Thymus (tissue), 14 donors: ENCODE measurements around the gene APOM. TPM values are rescaled to one million over a fixed set of nuclear protein-coding genes. Genes with fewer than 3 reads are reported as not detected.
A peak's percentile ranks its signal among the peaks of the same experiment; 100 is the strongest.

Source experiments
- DNase-seq, 9 donors: peaks; one replicate each; pipeline ENCODE4 v3.0.0-alpha.2; 2013; ENCODE audit warnings: low spot score in 9 of 9, low read depth in 6 of 9, missing footprints in 1 of 9
- H3K27ac ChIP-seq, 2 donors: one replicate each; pipeline ENCODE4 v1.5.1; 2013; ENCODE audit warnings: control low read depth in 1 of 2, low read depth in 1 of 2, low read length in 1 of 2, mild to moderate bottlenecking in 1 of 2, moderate library complexity in 1 of 2
- H3K27me3 ChIP-seq, 2 donors: one replicate each; pipeline ENCODE4 v1.5.1; 2013; ENCODE audit warnings: low read length in 1 of 2; ENCODE audit not compliant: control insufficient read depth in 2 of 2, insufficient read depth in 1 of 2
- H3K36me3 ChIP-seq, 2 donors: one replicate each; pipeline ENCODE4 v1.5.1; 2013; ENCODE audit warnings: low read length in 1 of 2, mild to moderate bottlenecking in 1 of 2, moderate library complexity in 1 of 2; ENCODE audit not compliant: control insufficient read depth in 2 of 2, insufficient read depth in 2 of 2
- H3K4me1 ChIP-seq, 2 donors: one replicate each; pipeline ENCODE4 v1.5.1; 2013; ENCODE audit warnings: low read length in 2 of 2; ENCODE audit not compliant: control insufficient read depth in 2 of 2, insufficient read depth in 2 of 2
- H3K4me3 ChIP-seq, 2 donors: one replicate each; pipeline ENCODE4 v1.5.1; 2013; ENCODE audit warnings: low read length in 2 of 2, control low read depth in 1 of 2, mild to moderate bottlenecking in 1 of 2
- H3K9me3 ChIP-seq, 2 donors: one replicate each; pipeline ENCODE4 v1.5.1; 2013; ENCODE audit warnings: low read length in 1 of 2, mild to moderate bottlenecking in 1 of 2; ENCODE audit not compliant: control insufficient read depth in 2 of 2, insufficient read depth in 1 of 2
- WGBS: extraction: QIAGEN DNeasy Blood & Tissue Kit; methylation state at CpG from one replicate; pipeline ENCODE4 v1.1.7; 2013; 5-methylcytosine and 5-hydroxymethylcytosine counted together
- long read RNA-seq, 10 donors: transcript quantifications; one replicate each; lab custom pipeline, GENCODE V29; 2026
- polyA plus RNA-seq: library from polyadenylated mRNA; stranded (reverse); fragments of 200-250 nt; gene quantifications from one replicate; pipeline ENCODE4 v1.2.3, GENCODE V29; 2013
- total RNA-seq: library from RNA; stranded (reverse); fragments of 120-200 nt; gene quantifications from one replicate; pipeline ENCODE4 v1.2.4, GENCODE V29; 2013
- donor health status: healthy.

The APOM gene
- total RNA-seq (6.1 TPM), polyA plus RNA-seq (9.1 TPM)
- long read RNA-seq, donor 1, result 0 reads
- long read RNA-seq, donor 2, result 0 reads
- long read RNA-seq, donor 3, transcript APOM-203 (6 exons, 709 nt), result major isoform, 9 of 9 reads
- long read RNA-seq, donor 3, partial matches to known transcripts, result 0 of 9 reads
- long read RNA-seq, donor 3, other reads (novel, unspliced or antisense), result 0 of 9 reads
- long read RNA-seq, donor 4, partial matches to known transcripts, result 0 of 5 reads
- long read RNA-seq, donor 4, other reads (novel, unspliced or antisense), result 0 of 5 reads
- long read RNA-seq, donor 5, transcript APOM-201 (6 exons, 1,184 nt), result major isoform, 21 of 34 reads
- long read RNA-seq, donor 5, partial matches to known transcripts, result 9 of 34 reads
- long read RNA-seq, donor 5, other reads (novel, unspliced or antisense), result 0 of 34 reads
- long read RNA-seq, donor 6, partial matches to known transcripts, result 0 of 1 reads
- long read RNA-seq, donor 6, other reads (novel, unspliced or antisense), result 0 of 1 reads
- long read RNA-seq, donor 7, partial matches to known transcripts, result 0 of 2 reads
- long read RNA-seq, donor 7, other reads (novel, unspliced or antisense), result 0 of 2 reads
- long read RNA-seq, donor 8, partial matches to known transcripts, result 0 of 2 reads
- long read RNA-seq, donor 8, other reads (novel, unspliced or antisense), result 0 of 2 reads
- long read RNA-seq, donor 9, partial matches to known transcripts, result 0 of 2 reads
- long read RNA-seq, donor 9, other reads (novel, unspliced or antisense), result 0 of 2 reads
- long read RNA-seq, donor 10, partial matches to known transcripts, result 0 of 2 reads
- long read RNA-seq, donor 10, other reads (novel, unspliced or antisense), result 0 of 2 reads

DNA sequence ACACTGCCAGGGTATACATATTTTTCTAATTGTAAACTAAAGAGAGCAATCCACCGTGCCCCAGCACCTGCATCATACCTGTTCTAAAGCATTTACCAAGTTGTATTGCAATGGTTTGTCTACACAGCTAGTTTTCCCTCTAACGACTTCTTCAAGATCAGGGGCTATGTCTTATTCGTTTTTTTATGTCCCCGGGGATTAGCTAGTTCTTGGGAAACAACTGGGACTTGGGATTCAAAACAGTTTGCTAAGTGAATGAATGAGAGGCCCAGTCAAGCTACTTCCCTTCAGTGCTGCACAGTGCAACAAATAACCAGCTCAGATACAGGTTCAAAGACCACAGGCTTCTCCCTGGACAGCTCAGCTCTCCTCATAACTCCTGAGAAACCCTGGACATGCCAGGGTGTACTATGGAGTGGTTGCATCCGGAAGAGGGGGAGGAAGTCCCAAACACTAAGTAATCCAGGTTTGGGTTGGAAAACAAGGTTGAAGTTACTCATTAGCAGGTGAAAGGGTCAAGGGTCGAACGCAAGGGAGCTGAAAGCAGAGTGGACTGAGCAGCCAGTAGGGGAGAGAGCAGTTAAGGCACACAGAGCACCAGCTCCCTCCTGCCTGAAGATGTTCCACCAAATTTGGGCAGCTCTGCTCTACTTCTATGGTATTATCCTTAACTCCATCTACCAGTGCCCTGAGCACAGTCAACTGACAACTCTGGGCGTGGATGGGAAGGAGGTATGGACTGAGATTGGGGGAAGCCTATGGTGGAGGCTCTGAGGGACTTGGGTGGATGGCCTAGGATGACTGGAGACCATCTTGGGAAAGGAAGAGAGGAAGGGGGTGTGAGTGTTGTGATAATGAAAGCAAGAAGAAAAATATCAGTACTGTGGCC lies at the start of gene APOM:
Gene APOM (plus strand): TSS at position 546 of the 889 bp plus-strand sequence. CDS start 73 bp downstream, at position 619.
- H3K4me1 ChIP-seq, result peaks cover 22 to 46% of the 10 kb centered on the region in 2 donors
- no peak within 1 kb of the TSS for H3K27ac ChIP-seq
- WGBS, result 97% methylated on average over 8 of the region's 8 CpGs
- H3K9me3 ChIP-seq, result no peaks in the 10 kb centered on the region
- no peak within 1 kb of the TSS for H3K4me3 ChIP-seq
- no peak for DNase-seq
- peaks cover 14 to 34% of the 10 kb centered on the region in 2 donors for H3K36me3 ChIP-seq
- no peaks in the 10 kb centered on the region for H3K27me3 ChIP-seq

DNA sequence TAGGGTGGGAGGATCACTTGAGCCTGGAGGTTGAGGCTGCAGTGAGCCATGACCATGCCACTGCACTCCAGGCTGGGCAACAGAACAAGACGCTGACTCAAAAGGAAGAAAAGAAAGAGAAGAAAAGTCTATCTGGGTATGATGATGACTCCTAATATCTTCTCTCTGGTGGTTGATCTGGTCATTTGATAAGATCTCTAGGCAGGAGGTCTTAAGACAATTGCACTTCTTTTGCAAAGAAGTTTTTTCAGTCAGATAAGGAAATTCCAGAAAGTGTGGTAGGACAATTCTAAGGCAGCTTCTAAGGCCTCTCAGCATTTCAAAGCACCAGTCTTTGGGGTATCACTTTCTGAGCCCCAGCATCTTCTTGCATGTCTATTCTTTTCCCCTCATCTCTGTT lies 48.4 kb upstream of the APOM start:
- H3K4me3 ChIP-seq, result no peak overlapping the region
- DNase-seq, result no peak
- no peaks in the 10 kb centered on the region for H3K36me3 ChIP-seq
- no peaks in the 10 kb centered on the region for H3K9me3 ChIP-seq
- H3K27ac ChIP-seq, result no peak overlapping the region
- H3K27me3 ChIP-seq, result no peaks in the 10 kb centered on the region
- H3K4me1 ChIP-seq, result no peaks in the 10 kb centered on the region
- 100% methylated on average over 1 of the region's 1 CpG for WGBS

DNA sequence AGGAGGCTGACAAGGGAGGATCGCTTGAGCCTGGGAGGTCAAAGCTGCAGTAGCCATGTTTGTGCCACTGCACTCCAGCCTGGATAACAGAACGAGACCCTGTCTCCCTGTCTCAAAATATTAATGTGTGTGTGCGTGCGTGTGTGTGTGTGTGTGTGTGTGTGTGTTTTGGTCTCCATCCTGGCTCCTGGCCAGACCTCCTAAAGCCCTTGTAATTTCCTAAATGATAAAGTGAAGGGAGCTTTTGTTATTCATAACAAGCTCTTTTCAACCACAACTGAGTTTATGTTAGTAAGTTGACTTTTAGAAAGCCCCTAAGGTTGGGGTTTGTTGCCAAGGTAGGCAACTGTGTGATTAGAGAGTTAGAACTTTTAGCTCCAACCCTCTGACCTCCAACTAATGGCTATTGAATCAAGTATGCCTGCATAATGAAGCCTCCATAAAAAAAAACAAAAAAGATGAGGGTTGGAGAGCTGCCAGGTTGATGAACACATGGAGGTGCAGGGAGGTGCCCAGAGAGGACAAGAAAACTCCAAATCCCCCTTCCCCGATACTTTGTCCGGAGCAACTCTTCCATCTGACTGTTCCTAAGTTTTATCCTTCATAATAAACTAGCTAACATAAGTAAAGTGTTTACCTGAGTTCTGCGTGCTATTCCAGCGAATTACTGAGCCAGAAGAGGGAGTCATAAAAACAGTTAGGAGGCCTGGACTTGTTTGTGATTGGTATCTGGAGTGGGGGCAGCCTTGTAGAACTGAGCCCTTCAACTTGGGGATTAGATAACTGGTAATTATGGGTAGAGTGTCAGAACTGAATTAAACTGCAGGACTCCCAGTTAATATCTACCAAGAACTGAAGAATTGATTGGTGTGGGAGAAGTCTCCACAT lies 45.9 kb upstream of the APOM start:
- no peak for DNase-seq
- Histone ChIP-seq H3K4me3 (no peak overlapping the region), H3K27me3 (no peaks in the 10 kb centered on the region), H3K36me3 (no peaks in the 10 kb centered on the region), H3K27ac (no peak overlapping the region), H3K4me1 (peaks cover 3 to 15% of the 10 kb centered on the region in 2 donors), H3K9me3 (no peaks in the 10 kb centered on the region)
- WGBS, result 89% methylated on average over 8 of the region's 8 CpGs

- Histone ChIP-seq H3K4me3 (no peak overlapping the region), H3K27me3 (no peaks in the 10 kb centered on the region), H3K36me3 (no peaks in the 10 kb centered on the region), H3K27ac (no peak overlapping the region), H3K9me3 (no peaks in the 10 kb centered on the region), H3K4me1 (peaks cover 12 to 26% of the 10 kb centered on the region in 2 donors)
- WGBS, result 97% methylated on average over 4 of the region's 4 CpGs
- DNase-seq, result no peak
Measured at GRCh38 chr6:31610968-31611367, 44.7 kb upstream of the APOM start.

DNA sequence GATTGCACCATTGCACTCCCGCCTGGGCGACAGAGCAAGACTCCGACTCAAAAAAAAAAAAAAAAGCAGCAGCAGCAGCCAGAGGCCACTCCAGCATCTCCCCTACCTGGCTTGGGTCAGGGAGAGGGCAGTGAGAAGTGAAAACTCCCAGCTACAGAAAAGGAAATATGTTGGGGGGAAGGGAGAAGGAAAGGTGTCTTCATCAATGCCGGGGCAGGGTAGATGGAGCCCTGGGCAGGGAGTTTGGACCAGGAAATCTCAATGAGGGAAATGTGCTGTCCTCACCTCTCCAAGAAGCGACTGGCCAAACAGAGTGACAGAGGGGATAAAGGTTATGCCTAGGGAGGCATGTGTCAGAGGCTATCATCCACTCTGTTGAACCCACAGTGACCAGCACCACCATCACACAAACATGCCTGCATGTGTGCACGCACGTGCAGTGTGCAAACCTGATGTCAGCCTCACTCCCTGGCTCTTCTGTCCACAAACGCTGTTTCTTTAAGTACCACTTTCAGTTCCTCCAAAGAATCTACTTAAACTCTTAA lies 41.5 kb upstream of the APOM start:
- WGBS, result 83% methylated on average over 8 of the region's 8 CpGs
- DNase-seq, result no peak
- Histone ChIP-seq H3K4me3 (no peak overlapping the region), H3K9me3 (peaks cover 0 to under 1% of the 10 kb centered on the region in 2 donors), H3K27ac (peak overlapping the region in 1 of 2 donors; percentile 85), H3K4me1 (peaks cover 21 to 45% of the 10 kb centered on the region in 2 donors), H3K27me3 (no peaks in the 10 kb centered on the region), H3K36me3 (peaks cover 0 to 3% of the 10 kb centered on the region in 2 donors)

DNA sequence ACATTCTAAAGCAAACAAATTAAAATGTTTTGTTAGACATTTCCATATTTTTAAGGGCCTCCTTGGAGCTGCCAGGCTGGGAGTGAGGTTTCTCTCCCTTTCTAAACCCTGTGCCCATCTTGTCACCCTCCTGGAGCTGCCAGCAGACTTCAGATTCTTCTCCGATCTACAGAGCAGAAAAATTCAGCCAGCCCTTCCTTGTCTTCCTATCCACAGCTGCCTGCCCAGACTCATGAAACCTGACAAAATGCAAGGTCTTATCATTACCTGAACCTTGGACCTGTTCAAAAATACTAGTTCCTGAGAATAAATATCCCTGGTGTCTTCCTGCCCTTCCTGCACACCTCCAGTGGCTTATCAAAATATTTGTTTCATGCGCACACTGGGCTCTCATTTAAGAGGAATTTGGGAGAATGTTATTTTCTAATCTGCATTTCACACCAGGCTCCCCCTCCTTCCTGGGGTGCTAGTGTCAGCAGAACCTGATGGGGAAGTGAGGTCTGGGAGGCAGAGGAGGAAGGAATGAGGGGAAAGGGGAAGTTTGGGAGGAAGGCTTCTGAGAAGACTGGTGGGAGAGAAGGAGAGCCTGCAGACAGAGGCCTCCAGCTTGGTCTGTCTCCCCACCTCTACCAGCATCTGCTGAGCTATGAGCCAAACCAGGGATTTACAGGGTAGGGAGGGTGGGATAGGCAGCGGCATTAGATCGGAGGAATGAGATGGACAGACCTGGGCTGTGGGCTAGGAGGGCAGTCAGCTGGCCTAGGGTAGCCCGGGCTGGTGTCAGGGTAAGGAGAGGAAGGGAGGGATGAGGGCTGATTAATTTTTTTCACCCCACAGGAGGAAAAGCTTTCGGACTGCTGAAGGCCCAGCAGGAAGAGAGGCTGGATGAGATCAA lies 40.8 kb upstream of the APOM start, which contains the start of gene AIF1:
Gene AIF1 (plus strand): TSS at position 551 of the 895 bp plus-strand sequence. CDS start 96 bp downstream, at position 647.
- 45% methylated on average over 6 of the region's 6 CpGs for WGBS

DNA sequence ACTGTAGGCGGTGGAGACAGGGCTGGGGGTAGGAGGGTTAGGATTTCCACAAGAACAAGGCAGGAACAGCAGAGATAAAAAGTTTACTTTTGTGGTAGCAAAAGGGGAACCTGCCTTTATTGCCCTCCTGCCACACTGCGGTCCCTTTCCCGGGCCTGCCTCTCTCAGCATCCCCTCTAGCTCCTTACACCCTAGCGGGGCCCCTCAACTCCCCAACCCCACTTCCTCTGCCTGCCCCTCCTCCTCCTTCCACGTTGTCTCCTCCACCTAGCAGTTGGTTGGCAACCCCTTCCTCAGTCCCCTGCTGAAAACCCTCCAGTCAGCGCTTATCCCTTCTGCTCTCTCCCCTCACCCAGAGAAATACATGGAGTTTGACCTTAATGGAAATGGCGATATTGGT lies 39.9 kb upstream of the APOM start:
- no peaks in the 10 kb centered on the region for H3K27me3 ChIP-seq
- peaks cover 0 to 3% of the 10 kb centered on the region in 2 donors for H3K36me3 ChIP-seq
- H3K4me3 ChIP-seq, result peak overlapping the region; percentile 45 to 71
- H3K27ac ChIP-seq, result peak overlapping the region; percentile 77 to 85
- H3K4me1 ChIP-seq, result peaks cover 21 to 49% of the 10 kb centered on the region in 2 donors
- DNase-seq, result peak in 7 of 9 donors; percentile 54 to 92 (median 79)
- 5% methylated on average over 7 of the region's 7 CpGs for WGBS
- H3K9me3 ChIP-seq, result peaks cover 0 to 5% of the 10 kb centered on the region in 2 donors

More for the DNA sequence above, 40.8 kb upstream of the APOM start, which contains the start of gene AIF1:
- DNase-seq, result peak in 1 of 9 donors; percentile 47
- Histone ChIP-seq H3K4me3 (peak within 1 kb of the TSS; percentile 45 to 71), H3K27me3 (no peaks in the 10 kb centered on the region), H3K27ac (peak within 1 kb of the TSS; percentile 77 to 85), H3K36me3 (peaks cover 0 to 3% of the 10 kb centered on the region in 2 donors), H3K9me3 (peaks cover 0 to 3% of the 10 kb centered on the region in 2 donors), H3K4me1 (peaks cover 21 to 49% of the 10 kb centered on the region in 2 donors)
